OCI-LY3 (cell line): ENCODE data around the gene AZU1.

ENCODE experiments used
- H2AFZ ChIP-seq: fragments of 200-600, 300-600 bp; shearing (Covaris generic); 2 replicates; pipeline ENCODE4 v1.6.0; 2014; ENCODE audit warnings: antibody characterized with exemption, low read depth, low read length
- H3K27ac ChIP-seq: fragments of 200-600, 300-600 bp; sonication (generic); 2 replicates; pipeline ENCODE4 v1.5.1; 2014; ENCODE audit warnings: mild to moderate bottlenecking, low read length, moderate library complexity, mixed read lengths
- H3K27me3 ChIP-seq: fragments of 200-600, 300-600 bp; sonication (generic); 2 replicates; pipeline ENCODE4 v1.6.1; 2014; ENCODE audit warnings: low read depth, low read length, mixed read lengths
- H3K36me3 ChIP-seq: fragments of 200-600, 300-600 bp; sonication (generic); replicated peaks from 2 replicates; pipeline ENCODE3; 2014; ENCODE audit warnings: low read depth, low read length, mixed read lengths
- H3K4me1 ChIP-seq: fragments of 300-600, 200-600 bp; sonication (generic); 2 replicates; pipeline ENCODE4 v1.6.1; 2014; ENCODE audit warnings: low read length, mixed read lengths
- H3K4me2 ChIP-seq: fragments of 200-600, 300-600 bp; sonication (generic); 2 replicates; pipeline ENCODE4 v1.6.1; 2014; ENCODE audit warnings: low read length, mixed read lengths
- H3K4me3 ChIP-seq: fragments of 300-600, 200-600 bp; sonication (generic); 2 replicates; pipeline ENCODE4 v1.5.1; 2014; ENCODE audit warnings: antibody characterized with exemption, mild to moderate bottlenecking, low read length, moderate library complexity
- H3K79me2 ChIP-seq: fragments of 300-600, 200-600 bp; shearing (Covaris generic); 2 replicates; pipeline ENCODE4 v1.6.1; 2014; ENCODE audit warnings: mild to moderate bottlenecking, low read length, mixed read lengths
- H3K9ac ChIP-seq: fragments of 300-600, 200-600 bp; shearing (Covaris generic); 2 replicates; pipeline ENCODE4 v1.6.0; 2014; ENCODE audit warnings: mild to moderate bottlenecking, low read length, moderate library complexity
- H3K9me3 ChIP-seq: fragments of 200-600, 300-600 bp; shearing (Covaris generic); 2 replicates; pipeline ENCODE4 v1.6.1; 2014; ENCODE audit warnings: low read length, mixed read lengths; ENCODE audit not compliant: insufficient read depth
- H4K20me1 ChIP-seq: fragments of 200-600, 300-600 bp; sonication (generic); 2 replicates; pipeline ENCODE4 v1.6.1; 2016; ENCODE audit warnings: low read length, mixed read lengths; ENCODE audit not compliant: insufficient read depth
- EZH2phosphoT487 ChIP-seq: fragments of 200-600 bp; shearing (Covaris generic); IDR thresholded peaks from 2 replicates; pipeline ENCODE4 v1.6.1; 2018; ENCODE audit warnings: antibody characterized with exemption, mixed run types, low read depth
- TF ChIP-seq, protein P1 (sequence below): fragments of 200-600, 300-600 bp; sonication (generic); IDR thresholded peaks from 2 replicates; pipeline ENCODE4 v1.5.1; 2014; ENCODE audit warnings: antibody characterized with exemption, low read length, low read depth

The AZU1 gene

DNA sequence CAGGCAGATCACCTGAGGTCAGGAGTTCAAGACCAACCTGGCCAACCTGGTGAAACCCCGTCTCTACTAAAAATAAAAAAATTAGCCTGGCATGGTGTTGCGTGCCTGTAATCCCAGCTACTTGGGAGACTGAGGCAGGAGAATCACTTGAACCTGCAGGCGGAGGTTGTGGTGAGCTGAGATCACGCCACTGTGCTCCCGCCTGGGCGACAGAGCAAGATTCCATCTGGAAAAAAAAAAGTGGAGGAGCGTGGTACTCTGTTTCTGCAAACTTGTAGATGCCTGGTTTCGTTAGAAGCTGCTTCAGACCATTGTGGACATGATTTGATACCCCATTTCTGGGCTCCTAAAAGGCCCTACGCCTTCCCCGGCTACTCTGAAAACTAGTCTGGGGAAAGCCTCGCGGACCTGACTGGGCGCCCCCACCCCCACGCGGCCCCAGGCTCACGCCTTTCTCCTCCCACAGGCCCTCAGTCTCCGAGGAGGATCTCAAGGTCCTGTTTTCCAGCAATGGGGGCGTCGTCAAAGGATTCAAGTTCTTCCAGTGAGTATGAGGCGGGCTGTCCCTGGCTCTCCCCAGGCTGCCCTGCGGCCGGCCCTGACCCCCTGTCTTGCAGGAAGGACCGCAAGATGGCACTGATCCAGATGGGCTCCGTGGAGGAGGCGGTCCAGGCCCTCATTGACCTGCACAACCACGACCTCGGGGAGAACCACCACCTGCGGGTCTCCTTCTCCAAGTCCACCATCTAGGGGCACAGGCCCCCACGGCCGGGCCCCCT, 17.4 kb upstream of the AZU1 start:
- H3K79me2 ChIP-seq, result peaks cover 42% of the 10 kb centered on the region
- no peaks in the 10 kb centered on the region for H3K9me3 ChIP-seq
- no peak overlapping the region for H3K27ac ChIP-seq
- H3K9ac ChIP-seq, result no peak overlapping the region
- H2AFZ ChIP-seq, result no peak overlapping the region
- H4K20me1 ChIP-seq, result peaks cover 63% of the 10 kb centered on the region
- no peaks in the 10 kb centered on the region for H3K27me3 ChIP-seq
- TF ChIP-seq, protein P1, sequence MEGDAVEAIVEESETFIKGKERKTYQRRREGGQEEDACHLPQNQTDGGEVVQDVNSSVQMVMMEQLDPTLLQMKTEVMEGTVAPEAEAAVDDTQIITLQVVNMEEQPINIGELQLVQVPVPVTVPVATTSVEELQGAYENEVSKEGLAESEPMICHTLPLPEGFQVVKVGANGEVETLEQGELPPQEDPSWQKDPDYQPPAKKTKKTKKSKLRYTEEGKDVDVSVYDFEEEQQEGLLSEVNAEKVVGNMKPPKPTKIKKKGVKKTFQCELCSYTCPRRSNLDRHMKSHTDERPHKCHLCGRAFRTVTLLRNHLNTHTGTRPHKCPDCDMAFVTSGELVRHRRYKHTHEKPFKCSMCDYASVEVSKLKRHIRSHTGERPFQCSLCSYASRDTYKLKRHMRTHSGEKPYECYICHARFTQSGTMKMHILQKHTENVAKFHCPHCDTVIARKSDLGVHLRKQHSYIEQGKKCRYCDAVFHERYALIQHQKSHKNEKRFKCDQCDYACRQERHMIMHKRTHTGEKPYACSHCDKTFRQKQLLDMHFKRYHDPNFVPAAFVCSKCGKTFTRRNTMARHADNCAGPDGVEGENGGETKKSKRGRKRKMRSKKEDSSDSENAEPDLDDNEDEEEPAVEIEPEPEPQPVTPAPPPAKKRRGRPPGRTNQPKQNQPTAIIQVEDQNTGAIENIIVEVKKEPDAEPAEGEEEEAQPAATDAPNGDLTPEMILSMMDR, result no peak
- TF ChIP-seq EZH2phosphoT487, result no peak
- H3K36me3 ChIP-seq, result peaks cover 91% of the 10 kb centered on the region
- no peaks in the 10 kb centered on the region for H3K4me1 ChIP-seq
- no peak overlapping the region for H3K4me2 ChIP-seq
- no peak overlapping the region for H3K4me3 ChIP-seq

DNA sequence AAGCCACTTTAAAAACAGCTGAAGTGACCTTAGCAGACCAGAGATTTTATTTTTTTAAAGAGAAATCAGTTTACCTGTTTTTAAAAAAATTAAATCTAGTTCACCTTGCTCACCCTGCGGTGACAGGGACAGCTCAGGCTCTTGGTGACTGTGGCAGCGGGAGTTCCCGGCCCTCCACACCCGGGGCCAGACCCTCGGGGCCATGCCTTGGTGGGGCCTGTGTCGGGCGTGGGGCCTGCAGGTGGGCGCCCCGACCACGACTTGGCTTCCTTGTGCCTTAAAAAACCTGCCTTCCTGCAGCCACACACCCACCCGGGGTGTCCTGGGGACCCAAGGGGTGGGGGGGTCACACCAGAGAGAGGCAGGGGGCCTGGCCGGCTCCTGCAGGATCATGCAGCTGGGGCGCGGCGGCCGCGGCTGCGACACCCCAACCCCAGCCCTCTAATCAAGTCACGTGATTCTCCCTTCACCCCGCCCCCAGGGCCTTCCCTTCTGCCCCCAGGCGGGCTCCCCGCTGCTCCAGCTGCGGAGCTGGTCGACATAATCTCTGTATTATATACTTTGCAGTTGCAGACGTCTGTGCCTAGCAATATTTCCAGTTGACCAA, 16.7 kb upstream of the AZU1 start:
- H3K4me2 ChIP-seq, result no peak overlapping the region
- no peaks in the 10 kb centered on the region for H3K9me3 ChIP-seq
- peaks cover 90% of the 10 kb centered on the region for H3K36me3 ChIP-seq
- H3K4me3 ChIP-seq, result no peak overlapping the region
- no peak overlapping the region for H3K9ac ChIP-seq
- no peak overlapping the region for H3K27ac ChIP-seq
- H3K27me3 ChIP-seq, result no peaks in the 10 kb centered on the region
- H3K4me1 ChIP-seq, result no peaks in the 10 kb centered on the region
- peaks cover 56% of the 10 kb centered on the region for H4K20me1 ChIP-seq
- no peak for TF ChIP-seq EZH2phosphoT487
- H3K79me2 ChIP-seq, result peaks cover 35% of the 10 kb centered on the region
- no peak overlapping the region for H2AFZ ChIP-seq

DNA sequence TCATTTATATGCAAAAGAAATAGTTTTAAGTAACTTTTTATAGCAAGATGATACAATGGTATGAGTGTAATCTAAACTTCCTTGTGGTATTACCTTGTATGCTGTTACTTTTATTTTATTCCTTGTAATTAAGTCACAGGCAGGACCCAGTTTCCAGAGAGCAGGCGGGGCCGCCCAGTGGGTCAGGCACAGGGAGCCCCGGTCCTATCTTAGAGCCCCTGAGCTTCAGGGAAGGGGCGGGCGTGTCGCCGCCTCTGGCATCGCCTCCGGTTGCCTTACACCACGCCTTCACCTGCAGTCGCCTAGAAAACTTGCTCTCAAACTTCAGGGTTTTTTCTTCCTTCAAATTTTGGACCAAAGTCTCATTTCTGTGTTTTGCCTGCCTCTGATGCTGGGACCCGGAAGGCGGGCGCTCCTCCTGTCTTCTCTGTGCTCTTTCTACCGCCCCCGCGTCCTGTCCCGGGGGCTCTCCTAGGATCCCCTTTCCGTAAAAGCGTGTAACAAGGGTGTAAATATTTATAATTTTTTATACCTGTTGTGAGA, 16.1 kb upstream of the AZU1 start:
- TF ChIP-seq EZH2phosphoT487, result no peak
- TF ChIP-seq, protein P1, result no peak
- H3K27me3 ChIP-seq, result no peaks in the 10 kb centered on the region
- H3K4me2 ChIP-seq, result no peak overlapping the region
- H3K27ac ChIP-seq, result no peak overlapping the region
- peaks cover 87% of the 10 kb centered on the region for H3K36me3 ChIP-seq
- H2AFZ ChIP-seq, result no peak overlapping the region
- peaks cover 29% of the 10 kb centered on the region for H3K79me2 ChIP-seq
- H3K4me3 ChIP-seq, result no peak overlapping the region
- H4K20me1 ChIP-seq, result peaks cover 50% of the 10 kb centered on the region
- no peaks in the 10 kb centered on the region for H3K9me3 ChIP-seq
- H3K9ac ChIP-seq, result no peak overlapping the region
- no peaks in the 10 kb centered on the region for H3K4me1 ChIP-seq

DNA sequence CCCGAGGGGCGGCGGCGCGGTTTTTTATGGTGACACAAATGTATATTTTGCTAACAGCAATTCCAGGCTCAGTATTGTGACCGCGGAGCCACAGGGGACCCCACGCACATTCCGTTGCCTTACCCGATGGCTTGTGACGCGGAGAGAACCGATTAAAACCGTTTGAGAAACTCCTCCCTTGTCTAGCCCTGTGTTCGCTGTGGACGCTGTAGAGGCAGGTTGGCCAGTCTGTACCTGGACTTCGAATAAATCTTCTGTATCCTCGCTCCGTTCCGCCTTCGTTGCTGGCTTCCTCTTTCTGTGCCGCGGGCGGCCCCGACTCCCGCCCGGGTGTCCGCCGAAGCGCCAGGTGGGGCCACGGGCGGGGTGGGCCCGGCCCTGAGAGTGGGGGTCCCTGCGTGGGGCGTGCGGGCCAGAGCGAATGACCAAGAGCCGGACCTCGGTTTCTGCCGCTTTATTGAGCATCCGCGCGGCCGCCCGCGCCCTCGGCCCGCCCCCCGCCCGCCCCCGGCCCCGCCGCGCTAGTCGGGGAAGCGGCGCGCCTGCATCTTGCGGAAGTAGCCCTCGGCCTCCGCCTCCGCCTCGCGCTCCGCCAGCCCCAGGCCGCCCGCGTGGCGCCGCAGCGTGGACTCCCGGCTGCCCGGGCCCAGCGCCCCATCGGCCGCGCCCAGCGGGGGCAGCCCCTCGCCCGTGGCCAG, 15.4 kb upstream of the AZU1 start:
- Histone ChIP-seq H3K4me2 (no peak overlapping the region), H3K36me3 (peaks cover 81% of the 10 kb centered on the region), H4K20me1 (peaks cover 44% of the 10 kb centered on the region), H3K9ac (no peak overlapping the region), H3K79me2 (peaks cover 23% of the 10 kb centered on the region), H2AFZ (no peak overlapping the region), H3K9me3 (no peaks in the 10 kb centered on the region), H3K27me3 (no peaks in the 10 kb centered on the region), H3K4me1 (no peaks in the 10 kb centered on the region), H3K4me3 (no peak overlapping the region), H3K27ac (no peak overlapping the region)
- TF ChIP-seq EZH2phosphoT487, result no peak
- TF ChIP-seq, protein P1, result no peak
